OCI-LY7 (cell line): ENCODE results near the gene DLGAP4.

Experiments used
- CTCF ChIP-seq: fragments of 200-600 bp; sonication (generic); conservative IDR thresholded peaks from 2 replicates; pipeline ENCODE4 v1.5.1; 2014; ENCODE audit warnings: mild to moderate bottlenecking, antibody characterized with exemption, low read length, moderate library complexity, mixed read lengths
- EZH2phosphoT487 ChIP-seq: fragments of 200-600 bp; sonication (generic); IDR thresholded peaks from 2 replicates; pipeline ENCODE4 v1.6.1; 2018; ENCODE audit warnings: low read depth, borderline replicate concordance, mild to moderate bottlenecking, mixed run types, antibody characterized with exemption, low read length, moderate library complexity, mixed read lengths

GRCh38 chr20:36496707-36497669, 190.8 kb downstream of the DLGAP4 start:
- TF ChIP-seq CTCF = no peak
- no peak for TF ChIP-seq EZH2phosphoT487
